NOMO-1 treated with DMSO at 0.1 percent for 48 hours (cell line): ENCODE results near the gene FAM90A1.
"Not testable (repeated sequence)": the region's sequence is repeated elsewhere in the genome, so short reads cannot be mapped to it uniquely, and the experiment has no call there.

Experiments used
- DNase-seq: peaks from one replicate; lab custom pipeline; 2025; ENCODE audit not compliant: unreplicated experiment; lab: John Stamatoyannopoulos, UW

The FAM90A1 gene

GRCh38 chr12:8233935-8234495 is 6.6 kb upstream of the FAM90A1 start:
- not testable (repeated sequence) for DNase-seq

DNA sequence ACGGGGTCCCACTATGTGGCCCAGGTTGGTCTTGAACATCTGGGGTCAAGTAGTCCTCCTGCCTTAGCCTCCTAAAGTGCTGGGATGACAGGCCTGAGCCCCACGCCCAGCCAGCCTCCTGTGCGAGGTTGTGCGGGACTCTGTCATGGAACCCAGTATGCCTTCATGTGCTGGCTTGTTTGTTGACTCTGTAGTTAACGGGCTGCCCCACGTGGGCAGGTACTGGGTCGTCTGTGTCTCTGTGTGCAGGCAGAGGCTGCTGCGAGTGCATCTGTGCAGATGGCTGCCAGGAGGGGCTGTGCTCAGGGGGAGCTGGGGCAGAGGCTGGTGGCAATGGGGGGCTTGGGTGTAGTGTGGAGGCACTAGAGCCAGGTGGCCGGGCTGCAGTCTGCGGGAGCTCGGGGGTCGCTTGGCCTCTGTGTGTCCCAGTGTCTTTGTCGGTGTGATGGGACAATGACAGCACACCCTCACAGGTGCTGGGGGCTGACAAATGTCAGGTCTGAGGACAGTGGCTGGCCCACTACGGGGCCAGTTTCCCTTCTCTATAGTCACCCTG is 6.0 kb upstream of the FAM90A1 start:
- not testable (repeated sequence) for DNase-seq

DNA sequence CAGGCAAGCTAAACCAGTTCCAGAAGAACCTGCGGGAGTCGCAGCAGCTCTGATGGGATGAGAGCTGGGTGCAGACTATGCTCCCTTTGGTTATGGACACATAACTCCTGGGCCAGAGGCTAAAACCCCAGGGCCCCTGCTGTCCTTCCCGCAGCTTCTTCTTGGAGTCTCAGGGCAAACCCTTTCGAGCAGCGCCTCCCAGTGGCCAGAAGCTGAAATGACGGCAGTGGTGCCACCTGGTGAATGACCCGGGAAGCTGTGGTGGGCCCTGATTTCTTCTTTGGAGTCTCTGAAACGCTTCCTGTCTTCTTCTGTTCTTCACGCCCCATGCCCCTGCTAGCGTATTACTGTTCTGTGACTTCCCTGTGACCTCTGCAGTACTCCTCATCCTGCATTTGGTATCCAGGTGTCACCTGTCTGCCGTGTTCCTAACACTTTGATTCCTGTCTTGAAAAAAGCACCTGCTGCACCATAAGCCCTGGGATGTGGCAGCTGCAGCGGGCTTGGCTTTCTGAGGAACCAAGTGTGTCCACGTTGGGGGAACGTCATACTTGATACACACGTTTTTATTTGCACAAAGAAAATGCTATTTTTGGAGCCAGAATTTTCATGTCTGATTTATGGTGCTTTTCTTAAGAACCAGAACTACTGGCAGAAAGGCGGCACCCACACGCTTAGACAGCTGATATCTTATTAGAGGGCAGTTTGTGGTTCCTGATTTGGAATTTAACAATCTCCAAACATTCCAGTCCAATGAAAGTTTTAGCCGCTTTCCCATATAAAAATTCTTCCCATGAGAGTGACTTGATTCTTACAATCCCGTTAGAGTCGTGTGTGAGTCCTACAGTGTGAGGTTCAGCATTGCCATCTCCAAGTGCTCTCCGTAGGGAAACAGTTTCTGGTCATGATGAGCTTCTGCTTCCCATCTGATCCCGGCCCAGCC is 4.5 kb upstream of the FAM90A1 start:
- not testable (repeated sequence) for DNase-seq

DNA sequence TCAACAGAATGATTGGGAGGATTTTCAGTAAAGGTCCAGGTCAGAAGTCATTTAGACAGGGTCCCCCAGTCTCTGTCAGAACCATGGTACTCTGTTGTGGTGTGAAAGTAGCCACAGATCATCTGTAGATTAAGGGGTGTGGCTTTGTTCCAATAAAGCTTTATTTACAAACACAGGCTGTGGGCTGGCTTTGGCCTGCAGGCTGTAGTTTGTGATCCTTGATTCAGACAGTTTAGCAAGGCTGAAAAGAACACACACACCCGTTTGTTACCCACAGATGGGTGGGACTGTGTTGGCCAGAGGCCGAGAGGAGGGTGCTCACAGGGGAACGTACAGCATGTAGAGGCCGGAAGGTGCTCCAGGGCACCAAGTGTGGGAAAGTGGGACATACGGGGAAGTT is 3.6 kb upstream of the FAM90A1 start:
- DNase-seq = not testable (repeated sequence)

DNA sequence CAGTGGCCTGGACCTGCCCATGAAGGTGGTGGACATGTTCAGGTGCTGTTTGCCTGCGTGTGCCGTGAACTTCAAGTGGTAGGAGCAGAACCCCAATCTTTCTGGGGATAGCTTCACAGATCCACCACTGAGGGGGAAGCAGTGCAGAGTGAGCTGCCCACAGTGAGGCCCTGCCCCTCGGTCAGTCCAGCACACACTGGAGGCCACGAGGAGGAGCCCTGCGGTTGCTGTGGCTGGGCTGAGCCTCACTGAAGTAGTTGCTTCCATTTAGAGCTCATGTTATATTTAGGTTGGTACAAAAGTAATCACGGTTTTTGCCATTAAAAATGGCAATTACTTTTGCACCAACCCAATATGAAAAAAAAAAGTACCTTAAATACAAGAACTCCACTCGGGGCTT is 2.1 kb upstream of the FAM90A1 start:
- not testable (repeated sequence) for DNase-seq

- DNase-seq = not testable (repeated sequence)
Observed at GRCh38 chr12:8228607-8229006, 1.2 kb upstream of the FAM90A1 start.

GRCh38 chr12:8227732-8228077 is 287 bp upstream of the FAM90A1 start:
- not testable (repeated sequence) for DNase-seq

DNA sequence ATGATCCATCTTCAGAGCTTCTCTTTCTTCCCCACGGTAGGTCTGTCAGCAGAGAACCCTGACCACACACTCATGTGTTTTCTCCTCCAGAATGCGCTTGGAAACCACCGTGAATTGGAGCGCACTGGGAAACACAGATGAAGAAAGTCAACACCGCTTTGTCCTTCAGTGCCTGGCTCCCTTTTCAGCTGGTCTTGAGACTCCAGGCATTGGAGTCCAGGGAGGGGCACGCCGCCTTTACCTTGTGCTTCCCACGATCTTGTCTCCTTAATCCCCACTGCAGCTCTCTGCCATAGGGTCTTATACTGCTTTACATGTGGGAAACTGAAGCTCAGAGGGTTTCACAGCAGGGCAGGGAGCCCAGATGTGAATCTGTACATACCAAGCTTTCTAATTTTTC is 1.1 kb downstream of the FAM90A1 start:
- no peak for DNase-seq

GRCh38 chr12:8224782-8225181 is 2.6 kb downstream of the FAM90A1 start:
- not testable (repeated sequence) for DNase-seq

DNA sequence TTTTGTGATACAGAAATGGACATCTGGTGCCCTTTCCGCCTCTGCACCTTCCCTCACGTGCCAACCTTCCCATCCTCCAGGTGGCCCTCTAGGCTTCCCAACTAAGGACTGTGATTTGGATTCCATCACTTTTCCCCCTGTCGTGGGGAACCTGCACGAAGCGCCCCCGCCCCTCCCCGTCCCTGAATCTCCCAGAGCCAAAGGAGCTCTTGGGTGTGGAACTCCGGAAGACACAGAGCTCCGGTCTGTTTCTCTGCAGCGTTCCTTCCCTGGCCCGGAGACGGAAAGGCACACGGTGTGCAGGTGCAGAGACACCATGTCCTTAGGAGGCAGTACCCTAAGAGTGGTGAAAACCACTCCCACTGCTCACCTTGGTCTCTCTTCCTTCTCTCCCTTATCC is 3.8 kb downstream of the FAM90A1 start:
- not testable (repeated sequence) for DNase-seq

- not testable (repeated sequence) for DNase-seq
Observed at GRCh38 chr12:8222303-8222702, 5.1 kb downstream of the FAM90A1 start.

- DNase-seq = not testable (repeated sequence)
Observed at GRCh38 chr12:8221844-8222243, 5.6 kb downstream of the FAM90A1 start.

DNA sequence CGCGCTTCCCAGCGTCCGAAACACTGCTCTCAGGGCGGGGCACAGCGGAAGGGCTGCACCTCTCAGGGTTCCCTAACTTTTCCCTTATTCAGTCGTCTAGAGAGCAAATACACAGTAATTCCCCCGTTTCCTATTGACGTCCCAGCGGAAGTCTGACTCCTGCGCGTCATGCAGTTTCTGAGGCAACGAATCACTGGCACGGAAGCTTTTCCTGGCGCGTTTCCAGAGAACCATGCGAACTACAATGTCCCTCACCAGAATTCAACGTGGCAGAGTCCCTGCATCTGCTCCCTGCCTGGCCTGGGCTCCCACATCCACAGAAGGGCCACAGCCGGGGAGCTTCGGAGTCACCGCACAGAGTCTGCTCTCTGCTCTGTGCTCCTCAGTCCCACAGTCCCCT is 6.0 kb downstream of the FAM90A1 start:
- not testable (repeated sequence) for DNase-seq

DNA sequence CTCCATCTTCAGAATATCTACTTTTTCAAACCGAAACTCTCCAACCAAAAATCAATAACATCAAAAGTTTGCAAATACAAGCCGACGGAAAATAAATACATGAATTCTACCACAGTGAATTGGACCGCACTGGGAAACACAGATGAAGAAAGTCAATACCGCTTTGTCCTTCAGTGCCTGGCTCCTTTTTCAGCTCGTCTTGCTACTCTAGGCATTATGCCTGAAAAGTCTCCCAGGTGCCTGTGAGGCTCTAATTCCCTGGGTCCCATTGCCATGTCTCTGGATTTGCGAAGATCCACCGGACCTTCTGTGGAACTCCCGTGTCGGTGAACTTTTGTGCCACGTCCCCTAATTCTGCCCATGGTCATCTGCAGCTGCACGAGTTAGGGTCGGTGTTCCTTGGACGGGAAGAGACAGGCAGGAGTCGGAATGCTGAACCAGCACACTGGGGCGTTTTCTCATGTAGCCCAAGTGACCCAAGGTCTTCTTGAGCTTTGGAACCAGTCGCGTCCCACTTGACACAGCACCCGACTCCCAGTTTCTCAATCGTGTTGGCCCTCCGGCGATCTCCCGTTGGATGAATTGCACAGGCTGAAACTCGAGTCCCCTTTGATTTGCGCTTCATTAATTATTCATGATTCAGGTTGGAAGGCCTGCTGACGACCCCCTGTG is 8.6 kb downstream of the FAM90A1 start:
- not testable (repeated sequence) for DNase-seq

DNA sequence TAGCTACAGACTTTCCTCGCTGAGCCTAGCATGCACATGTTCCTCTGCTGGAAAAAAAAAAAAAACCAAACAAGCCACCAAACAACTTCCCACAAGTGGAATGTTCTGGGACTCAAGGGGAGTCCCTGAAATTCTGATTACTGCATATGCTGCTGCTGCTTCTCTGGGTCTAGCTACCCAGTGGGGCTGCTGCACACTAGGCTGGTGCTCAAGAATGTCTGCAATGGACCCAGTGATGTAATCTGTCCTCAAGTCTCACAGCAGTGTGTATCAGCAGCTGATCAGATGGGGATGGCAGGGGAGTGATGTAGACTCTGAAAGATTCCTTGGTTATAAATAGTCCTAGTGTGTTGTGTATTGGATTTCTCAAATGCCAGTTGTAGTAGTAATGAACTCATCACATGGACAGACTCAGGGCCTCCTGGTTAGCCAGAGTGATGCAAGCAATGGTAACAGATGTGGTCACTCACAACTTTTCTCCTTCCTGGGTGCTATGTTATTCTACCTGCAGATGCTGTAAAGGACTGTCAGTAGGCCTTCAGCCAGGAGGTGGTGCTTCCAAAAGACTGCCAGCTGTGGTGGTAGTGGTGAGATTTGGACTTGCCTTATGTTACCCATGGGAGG is 29.6 kb downstream of the FAM90A1 start:
- not testable (repeated sequence) for DNase-seq

DNA sequence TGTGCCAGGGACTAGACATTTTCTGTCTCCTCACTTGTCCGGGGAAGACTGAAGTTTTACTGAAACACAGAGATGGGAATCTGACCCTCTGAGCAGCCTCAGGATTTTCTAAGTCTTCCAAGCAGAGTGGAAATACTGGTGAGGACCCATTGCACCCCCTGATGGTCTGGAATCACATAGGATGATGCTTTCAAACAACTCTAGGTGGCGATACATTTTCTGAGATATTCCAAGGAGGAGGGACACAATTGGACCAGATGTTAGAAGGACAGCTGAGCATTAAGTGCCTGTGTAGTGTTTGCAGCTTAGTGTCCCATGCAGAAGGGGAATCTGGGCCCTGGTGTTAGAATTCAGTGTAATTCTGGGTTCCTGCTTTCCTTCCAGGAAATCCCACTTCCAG is 39.3 kb downstream of the FAM90A1 start:
- not testable (repeated sequence) for DNase-seq

DNA sequence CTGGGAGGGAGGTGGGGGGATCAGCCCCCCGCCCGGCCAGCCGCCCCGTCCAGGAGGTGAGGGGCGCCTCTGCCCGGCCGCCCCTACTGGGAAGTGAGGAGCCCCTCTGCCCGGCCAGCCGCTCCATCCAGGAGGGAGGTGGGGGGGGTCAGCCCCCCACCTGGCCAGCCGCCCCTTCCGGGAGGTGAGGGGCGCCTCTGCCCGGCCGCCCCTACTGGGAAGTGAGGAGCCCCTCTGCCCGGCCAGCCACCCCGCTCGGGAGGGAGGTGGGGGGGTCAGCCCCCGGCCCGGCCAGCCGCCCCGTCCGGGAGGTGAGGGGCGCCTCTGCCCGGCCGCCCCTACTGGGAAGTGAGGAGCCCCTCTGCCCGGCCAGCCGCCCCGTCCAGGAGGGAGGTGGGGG is 43.2 kb downstream of the FAM90A1 start:
- DNase-seq = not testable (repeated sequence)

GRCh38 chr12:8183346-8183745 is 44.1 kb downstream of the FAM90A1 start:
- DNase-seq = not testable (repeated sequence)

DNA sequence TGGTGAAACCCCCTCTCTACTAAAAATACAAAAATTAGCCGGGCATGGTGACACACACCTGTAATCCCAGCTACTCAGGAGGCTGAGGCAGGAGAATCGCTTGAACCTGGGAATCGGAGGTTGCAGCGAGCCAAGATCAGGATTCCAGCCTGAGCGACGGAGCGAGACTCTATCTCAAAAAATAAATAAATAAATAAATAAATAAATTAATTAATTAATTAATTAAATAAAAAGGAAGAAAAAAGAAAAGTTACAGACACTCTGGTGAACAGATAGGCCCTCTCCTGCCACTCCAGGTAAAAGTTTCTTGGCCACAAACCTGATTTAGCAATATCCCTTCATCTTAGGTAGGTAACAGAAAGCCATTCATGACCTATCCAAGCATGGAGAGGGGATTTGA is 44.5 kb downstream of the FAM90A1 start:
- not testable (repeated sequence) for DNase-seq

DNA sequence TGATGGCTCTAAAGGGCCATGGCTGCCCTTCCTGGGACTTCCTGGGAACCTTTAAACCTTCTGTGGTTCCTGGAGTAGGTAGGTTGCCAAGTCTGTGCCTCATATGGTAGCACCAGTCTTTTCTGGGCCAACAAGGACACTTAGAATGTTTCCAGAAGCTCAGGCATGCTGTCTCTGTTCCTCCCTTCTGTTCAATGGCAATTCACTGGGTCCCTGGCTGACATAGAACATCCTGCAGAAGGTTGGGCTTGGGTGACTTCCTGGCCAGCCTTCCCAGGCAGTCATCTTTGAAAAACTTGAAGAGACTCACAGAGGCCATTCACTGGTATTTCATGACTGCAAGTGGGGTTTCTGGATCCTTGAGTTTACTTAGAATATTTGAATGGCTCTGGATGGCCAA is 46.1 kb downstream of the FAM90A1 start:
- DNase-seq = not testable (repeated sequence)

GRCh38 chr12:8179989-8180585 is 47.3 kb downstream of the FAM90A1 start:
- DNase-seq = peak; percentile 40
